Astrocyte (in vitro differentiated cells and primary cell): ENCODE data around the gene ZEB1.

Experiments
- CTCF ChIP-seq: IDR thresholded peaks from 2 replicates; pipeline ENCODE4 v1.5.1; 2011; ENCODE audit warnings: low read depth, mild to moderate bottlenecking, inconsistent platforms, low read length, moderate library complexity; ENCODE audit not compliant: insufficient read depth
- EZH2 ChIP-seq: IDR thresholded peaks from 2 replicates; pipeline ENCODE4 v1.6.1; 2012; ENCODE audit warnings: mild to moderate bottlenecking, low read length, inconsistent platforms; ENCODE audit not compliant: insufficient read depth

GRCh38 chr10:31347705-31348104, 28.7 kb downstream of the ZEB1 start:
- no peak for TF ChIP-seq EZH2
- no peak for TF ChIP-seq CTCF
